IPS DF 6.9 (cell line): ENCODE data around the gene ZCCHC24.

ENCODE experiments used
- DNase-seq: peaks from one replicate; pipeline ENCODE4 v3.0.0-alpha.2; 2013; ENCODE audit warnings: low read depth, low spot score
- H3K27ac ChIP-seq: one replicate; pipeline ENCODE4 v1.5.1; 2013; ENCODE audit warnings: low read length, control low read depth
- H3K27me3 ChIP-seq: 2 replicates; pipeline ENCODE4 v1.6.1; 2013; ENCODE audit warnings: mild to moderate bottlenecking, low read length; ENCODE audit not compliant: control insufficient read depth, insufficient read depth
- H3K36me3 ChIP-seq: 2 replicates; pipeline ENCODE4 v1.6.1; 2013; ENCODE audit warnings: low read length; ENCODE audit not compliant: control insufficient read depth, insufficient read depth
- H3K4me1 ChIP-seq: 2 replicates; pipeline ENCODE4 v1.6.1; 2013; ENCODE audit warnings: low read length; ENCODE audit not compliant: control insufficient read depth, insufficient read depth
- H3K4me3 ChIP-seq: 2 replicates; pipeline ENCODE4 v1.5.1; 2013; ENCODE audit warnings: mild to moderate bottlenecking, low read length
- H3K9me3 ChIP-seq: 2 replicates; pipeline ENCODE4 v1.6.1; 2013; ENCODE audit warnings: low read length, inconsistent platforms; ENCODE audit not compliant: control insufficient read depth, insufficient read depth
- WGBS: extraction: QIAGEN DNeasy Blood & Tissue Kit; methylation state at CpG from one replicate; pipeline ENCODE4 v1.1.7; 2013; ENCODE audit warnings: mixed read lengths, missing lambda C conversion rate; ENCODE audit not compliant: insufficient read length, insufficient coverage; 5-methylcytosine and 5-hydroxymethylcytosine counted together

Gene ZCCHC24

DNA sequence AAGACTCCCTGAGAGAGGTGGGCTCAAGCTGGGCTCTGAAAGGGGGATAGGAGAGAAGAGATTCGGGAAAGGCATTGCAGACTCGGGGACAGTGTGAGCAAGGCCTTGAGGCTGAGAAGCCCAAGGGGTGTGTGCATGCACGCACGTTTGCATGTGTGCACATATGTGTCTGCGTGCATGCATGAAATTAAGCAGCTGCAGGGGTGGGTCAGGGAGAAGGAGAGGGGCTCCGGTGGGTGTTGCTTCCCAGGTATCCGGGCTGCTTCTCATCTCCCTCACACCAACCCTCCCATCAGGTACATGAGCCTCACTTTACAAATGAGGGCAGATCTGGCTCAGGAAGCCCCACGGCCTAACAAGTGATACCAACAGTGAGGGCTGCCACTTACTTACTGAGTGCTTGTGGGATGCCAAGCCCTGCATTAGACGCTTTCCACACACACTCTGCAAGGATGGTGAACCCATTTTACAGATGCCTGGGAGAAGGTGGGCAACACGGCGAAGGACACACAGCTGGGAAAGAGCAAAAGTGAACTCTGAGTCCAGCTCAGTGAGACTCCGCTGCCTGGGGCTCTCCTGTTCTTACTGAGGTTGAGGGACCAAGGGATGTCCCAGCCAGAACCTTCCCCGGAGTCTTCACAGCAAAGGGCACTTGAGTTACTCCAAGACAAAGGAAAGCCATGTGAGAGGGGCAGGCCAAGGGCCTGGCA, 26.4 kb downstream of the ZCCHC24 start:
- WGBS, result no CpG with 5 or more reads among the region's 13 CpGs
- Histone ChIP-seq H3K36me3 (no peaks in the 10 kb centered on the region), H3K4me1 (peaks cover 3% of the 10 kb centered on the region), H3K27ac (no peak overlapping the region), H3K4me3 (no peak overlapping the region), H3K9me3 (no peaks in the 10 kb centered on the region), H3K27me3 (no peaks in the 10 kb centered on the region)
- no peak for DNase-seq

DNA sequence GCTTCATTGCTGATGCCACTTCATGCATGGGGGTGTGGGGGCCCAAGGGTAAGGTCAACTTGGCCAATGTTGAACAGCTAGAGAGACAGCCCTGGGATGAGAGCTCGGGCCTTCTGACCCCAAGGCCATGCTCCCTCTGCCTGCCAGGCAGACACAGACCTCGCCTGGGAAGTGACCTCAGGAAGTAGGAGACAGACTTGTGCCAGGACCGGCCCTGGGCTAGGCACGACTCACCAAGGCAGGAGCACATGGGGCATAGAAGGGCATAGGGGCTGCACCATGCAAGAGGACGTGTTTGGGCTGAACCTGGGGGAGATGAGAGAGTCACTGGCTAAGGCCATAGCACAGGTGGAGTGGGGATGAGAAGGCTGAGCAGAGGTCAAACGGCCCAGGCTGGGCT, 27.1 kb downstream of the ZCCHC24 start:
- Histone ChIP-seq H3K4me1 (peaks cover 3% of the 10 kb centered on the region), H3K9me3 (no peaks in the 10 kb centered on the region), H3K4me3 (no peak overlapping the region), H3K27ac (no peak overlapping the region), H3K27me3 (no peaks in the 10 kb centered on the region), H3K36me3 (no peaks in the 10 kb centered on the region)
- WGBS, result no CpG with 5 or more reads among the region's 6 CpGs
- no peak for DNase-seq

DNA sequence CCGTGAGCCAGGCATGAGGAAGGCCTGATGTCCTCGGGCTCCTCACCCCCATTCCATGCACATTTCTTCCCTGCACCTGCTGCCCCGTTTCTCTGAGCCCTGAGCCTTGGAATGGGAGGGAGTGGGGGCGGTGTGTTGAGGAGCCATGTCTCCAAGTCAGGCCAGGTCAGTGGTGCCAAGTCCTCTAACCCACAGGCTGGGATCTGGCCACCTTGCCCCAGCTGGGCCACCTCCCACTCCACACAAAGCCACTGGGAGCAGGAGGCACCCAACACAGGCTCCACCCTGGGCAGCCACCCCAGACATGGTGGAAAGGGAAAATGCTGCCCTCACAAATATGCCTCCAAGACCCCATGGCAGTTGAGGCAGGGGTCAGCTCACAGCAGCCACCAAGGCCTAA, 27.7 kb downstream of the ZCCHC24 start:
- DNase-seq, result no peak
- no peaks in the 10 kb centered on the region for H3K36me3 ChIP-seq
- no peaks in the 10 kb centered on the region for H3K27me3 ChIP-seq
- no peak overlapping the region for H3K27ac ChIP-seq
- no peaks in the 10 kb centered on the region for H3K9me3 ChIP-seq
- peaks cover 5% of the 10 kb centered on the region for H3K4me1 ChIP-seq
- no peak overlapping the region for H3K4me3 ChIP-seq
- WGBS, result no CpG with 5 or more reads among the region's 4 CpGs

DNA sequence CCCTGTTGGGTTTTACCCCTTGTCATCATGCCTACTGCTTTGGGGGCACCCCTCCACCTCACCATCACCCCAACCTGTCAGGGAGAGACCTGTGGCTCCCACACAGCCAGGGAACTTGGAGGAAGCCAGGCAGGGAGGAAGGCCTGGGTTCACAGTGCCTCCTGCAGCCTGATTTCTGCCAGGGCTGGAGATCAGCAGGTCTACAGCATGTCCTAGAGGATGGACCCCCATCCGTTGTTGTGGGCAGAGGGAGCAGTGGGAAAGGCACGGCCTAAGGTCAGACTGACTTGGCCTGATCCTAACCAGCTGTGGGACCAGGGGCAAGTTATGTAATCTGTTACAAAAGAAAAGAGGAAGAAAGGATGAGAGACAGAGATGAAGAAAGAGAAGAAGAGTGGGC, 28.2 kb downstream of the ZCCHC24 start:
- no peak overlapping the region for H3K27ac ChIP-seq
- WGBS, result no CpG with 5 or more reads among the region's 2 CpGs
- no peaks in the 10 kb centered on the region for H3K9me3 ChIP-seq
- no peaks in the 10 kb centered on the region for H3K36me3 ChIP-seq
- no peaks in the 10 kb centered on the region for H3K27me3 ChIP-seq
- H3K4me1 ChIP-seq, result peaks cover 5% of the 10 kb centered on the region
- no peak for DNase-seq
- H3K4me3 ChIP-seq, result no peak overlapping the region

DNA sequence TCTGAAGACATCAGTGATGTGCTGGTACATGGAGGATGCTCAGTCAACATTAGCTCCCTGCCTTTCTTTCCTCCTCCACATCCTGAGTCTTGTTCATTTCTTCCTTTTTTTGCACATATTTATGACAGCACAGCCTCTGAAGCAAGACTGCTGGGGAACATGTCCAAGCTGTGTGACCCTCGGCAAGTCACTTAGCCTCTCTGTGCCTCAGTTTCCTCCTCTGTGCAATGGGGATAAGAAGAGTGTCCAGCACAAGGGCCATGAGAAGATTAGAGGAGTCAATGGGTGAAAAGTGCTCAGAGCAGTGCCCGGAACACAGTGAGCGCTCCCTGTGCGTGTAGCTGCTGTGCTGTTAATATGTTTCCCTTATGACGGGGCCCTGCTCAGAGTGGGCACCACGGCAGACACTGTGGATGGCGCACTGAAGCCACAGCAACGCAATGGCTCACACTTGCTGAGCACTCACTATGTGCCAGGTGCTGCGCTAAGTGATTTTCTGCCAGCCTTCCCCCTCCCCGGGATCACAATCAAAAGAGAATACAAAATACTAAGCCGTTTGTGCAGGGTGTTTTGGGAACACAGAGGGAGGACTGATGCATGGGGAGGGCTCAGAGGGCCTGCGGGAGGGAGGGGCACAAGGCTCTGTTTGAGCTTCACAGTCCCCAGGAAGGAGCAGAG, 28.7 kb downstream of the ZCCHC24 start:
- H3K4me1 ChIP-seq, result peaks cover 5% of the 10 kb centered on the region
- H3K4me3 ChIP-seq, result no peak overlapping the region
- no peak overlapping the region for H3K27ac ChIP-seq
- no peaks in the 10 kb centered on the region for H3K27me3 ChIP-seq
- H3K36me3 ChIP-seq, result no peaks in the 10 kb centered on the region
- no peaks in the 10 kb centered on the region for H3K9me3 ChIP-seq
- no peak for DNase-seq
- WGBS, result no CpG with 5 or more reads among the region's 12 CpGs

DNA sequence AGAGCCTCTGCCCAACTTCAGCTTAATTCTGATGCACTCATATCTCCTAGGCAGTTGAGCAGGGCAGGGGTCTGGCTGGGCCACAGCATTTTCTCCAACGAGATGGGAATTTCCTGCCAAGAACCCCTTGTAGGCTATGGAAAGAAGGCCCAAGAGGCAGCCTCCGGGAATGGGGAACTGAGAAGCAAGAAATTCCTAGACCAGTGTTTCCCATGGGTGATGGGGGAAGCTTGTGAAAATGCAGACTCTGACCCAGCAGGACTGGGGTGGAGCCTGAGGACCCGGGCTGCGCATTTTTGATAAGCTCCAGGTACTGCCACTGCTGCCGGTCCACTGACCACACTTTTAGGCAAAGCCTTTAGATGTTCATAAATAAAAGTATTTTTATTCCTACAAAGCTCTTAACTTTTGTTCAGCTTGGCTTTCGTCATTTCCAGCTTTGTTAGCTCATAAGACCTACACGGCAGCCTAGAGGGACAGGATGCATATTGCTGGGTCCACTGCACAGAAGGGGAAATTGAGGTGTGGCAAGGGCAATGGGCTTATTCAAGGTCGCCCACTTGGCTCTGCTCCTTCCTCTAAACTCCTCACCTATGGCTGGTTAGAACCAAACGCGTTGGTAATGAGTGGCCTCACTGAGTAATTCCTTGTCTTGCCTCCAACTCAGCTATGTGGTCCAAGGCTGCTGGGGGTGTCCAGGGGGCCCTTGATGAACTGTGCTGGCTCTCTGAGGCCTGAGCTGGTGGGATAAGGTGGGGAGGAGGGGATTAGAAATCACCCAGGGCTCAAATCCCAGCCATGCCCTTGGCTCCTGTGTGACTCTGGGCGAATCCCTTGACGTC, 29.5 kb downstream of the ZCCHC24 start:
- Histone ChIP-seq H3K9me3 (no peaks in the 10 kb centered on the region), H3K27ac (no peak overlapping the region), H3K4me3 (no peak overlapping the region), H3K36me3 (no peaks in the 10 kb centered on the region), H3K4me1 (peaks cover 5% of the 10 kb centered on the region), H3K27me3 (no peaks in the 10 kb centered on the region)
- no CpG with 5 or more reads among the region's 12 CpGs for WGBS
- no peak for DNase-seq

DNA sequence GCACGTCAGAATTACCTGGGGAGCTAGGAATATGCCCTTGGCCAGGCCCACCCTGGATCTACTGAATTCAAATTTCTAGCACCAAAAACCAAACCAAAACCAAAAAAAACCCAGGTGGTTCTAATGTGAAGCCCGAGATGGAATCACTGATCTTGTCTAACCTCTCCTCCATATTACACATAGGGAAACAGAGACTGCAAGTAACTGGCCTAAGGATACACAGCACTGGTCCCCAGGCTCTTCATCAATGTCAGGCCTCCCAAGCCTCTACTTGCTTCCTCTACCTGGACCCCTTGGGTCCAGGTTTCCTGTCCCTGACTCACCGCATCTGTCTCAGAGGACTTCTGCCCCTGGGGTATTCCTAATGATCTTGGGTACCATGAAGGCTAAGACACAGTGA, 30.7 kb downstream of the ZCCHC24 start:
- no peaks in the 10 kb centered on the region for H3K36me3 ChIP-seq
- H3K27ac ChIP-seq, result no peak overlapping the region
- no peak for DNase-seq
- no peaks in the 10 kb centered on the region for H3K27me3 ChIP-seq
- no peak overlapping the region for H3K4me3 ChIP-seq
- no CpG with 5 or more reads among the region's 3 CpGs for WGBS
- H3K9me3 ChIP-seq, result no peaks in the 10 kb centered on the region
- peaks cover 1% of the 10 kb centered on the region; the same call in 1 of the 2 replicates for H3K4me1 ChIP-seq

DNA sequence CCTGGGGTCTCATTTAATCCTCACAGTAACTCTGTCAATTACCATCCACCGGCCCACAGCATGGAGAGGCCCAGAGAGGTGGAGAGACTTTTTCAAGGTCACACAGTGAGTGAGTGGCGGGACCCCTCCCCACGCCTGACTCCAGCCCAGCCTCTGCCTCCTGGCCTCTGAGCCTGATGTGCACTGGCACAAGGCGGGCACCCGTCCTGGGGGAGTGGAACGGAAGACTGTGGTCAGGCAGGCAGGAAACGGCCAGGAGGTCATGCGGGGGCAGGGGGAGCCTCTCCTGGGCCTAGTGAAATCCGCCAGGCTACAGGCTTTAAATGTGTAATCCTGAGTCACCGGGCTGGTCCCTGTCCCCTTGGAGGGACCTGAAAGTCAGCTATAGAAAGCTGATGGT, 32.2 kb downstream of the ZCCHC24 start:
- no peaks in the 10 kb centered on the region for H3K9me3 ChIP-seq
- peaks cover 1% of the 10 kb centered on the region; the same call in 1 of the 2 replicates for H3K4me1 ChIP-seq
- H3K36me3 ChIP-seq, result no peaks in the 10 kb centered on the region
- no peaks in the 10 kb centered on the region for H3K27me3 ChIP-seq
- H3K4me3 ChIP-seq, result no peak overlapping the region
- no CpG with 5 or more reads among the region's 10 CpGs for WGBS
- H3K27ac ChIP-seq, result no peak overlapping the region
- DNase-seq, result no peak

DNA sequence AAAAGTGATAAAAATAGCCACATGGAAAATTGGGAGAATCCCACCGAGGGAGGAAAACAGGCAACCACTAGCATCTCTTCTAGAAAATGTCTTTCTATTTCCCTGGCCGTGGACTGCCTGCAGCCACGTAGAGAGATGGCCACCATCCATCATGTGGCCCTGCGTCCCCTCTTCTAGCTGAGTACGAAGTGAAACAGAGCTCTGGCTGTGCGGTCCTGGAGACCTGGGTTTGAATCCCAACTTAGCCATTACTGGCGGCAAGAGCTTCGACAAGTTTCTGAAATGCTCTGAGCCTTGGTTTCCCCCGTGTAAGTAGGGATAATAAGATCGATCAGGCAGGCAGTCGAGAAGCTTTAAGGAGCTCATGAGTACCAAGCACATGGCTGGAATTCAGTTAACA, 32.9 kb downstream of the ZCCHC24 start:
- Histone ChIP-seq H3K27ac (no peak overlapping the region), H3K4me1 (peaks cover 1% of the 10 kb centered on the region; the same call in 1 of the 2 replicates), H3K36me3 (no peaks in the 10 kb centered on the region), H3K9me3 (no peaks in the 10 kb centered on the region), H3K27me3 (no peaks in the 10 kb centered on the region), H3K4me3 (no peak overlapping the region)
- no peak for DNase-seq
- no CpG with 5 or more reads among the region's 11 CpGs for WGBS
